Fibroblast of mammary gland (primary cell): Measurements from ENCODE around the gene SSUH2.

Source experiments
- DNase-seq: peaks from one replicate; pipeline ENCODE4 v3.0.0-alpha.2; 2010; ENCODE audit warnings: low read depth
- H3K4me3 ChIP-seq: 2 replicates; pipeline ENCODE4 v1.5.1; 2011; ENCODE audit warnings: low read depth, mild to moderate bottlenecking, low read length, moderate library complexity; ENCODE audit not compliant: control insufficient read depth
- CTCF ChIP-seq: conservative IDR thresholded peaks from 2 replicates; pipeline ENCODE4 v1.5.1; 2011; ENCODE audit warnings: low read depth, low read length, inconsistent platforms; ENCODE audit not compliant: control insufficient read depth, insufficient read depth

Gene SSUH2

GRCh38 chr3:8673083-8673737 lies 28.6 kb upstream of the SSUH2 start:
- TF ChIP-seq CTCF: no peak
- DNase-seq: no peak
- no peak overlapping the region for H3K4me3 ChIP-seq

- no peak for DNase-seq
- no peak overlapping the region for H3K4me3 ChIP-seq
- no peak for TF ChIP-seq CTCF
These were observed 24.4 kb upstream of the SSUH2 start for GRCh38 chr3:8669019-8669418.

GRCh38 chr3:8668216-8668615 lies 23.6 kb upstream of the SSUH2 start:
- H3K4me3 ChIP-seq: no peak overlapping the region
- no peak for TF ChIP-seq CTCF
- peak; percentile 22 for DNase-seq

GRCh38 chr3:8667463-8668091 lies 23.0 kb upstream of the SSUH2 start:
- DNase-seq: no peak
- no peak for TF ChIP-seq CTCF
- no peak overlapping the region for H3K4me3 ChIP-seq

- DNase-seq: no peak
- H3K4me3 ChIP-seq: no peak overlapping the region
- no peak for TF ChIP-seq CTCF
These were observed 20.9 kb upstream of the SSUH2 start for GRCh38 chr3:8665407-8665896.

- TF ChIP-seq CTCF: peak; percentile 68
- H3K4me3 ChIP-seq: no peak overlapping the region
- DNase-seq: peak; percentile 79
These were observed 18.8 kb upstream of the SSUH2 start for GRCh38 chr3:8663177-8664061.
